ENCODE measurements around the gene SPTLC1.

The SPTLC1 gene

DNA sequence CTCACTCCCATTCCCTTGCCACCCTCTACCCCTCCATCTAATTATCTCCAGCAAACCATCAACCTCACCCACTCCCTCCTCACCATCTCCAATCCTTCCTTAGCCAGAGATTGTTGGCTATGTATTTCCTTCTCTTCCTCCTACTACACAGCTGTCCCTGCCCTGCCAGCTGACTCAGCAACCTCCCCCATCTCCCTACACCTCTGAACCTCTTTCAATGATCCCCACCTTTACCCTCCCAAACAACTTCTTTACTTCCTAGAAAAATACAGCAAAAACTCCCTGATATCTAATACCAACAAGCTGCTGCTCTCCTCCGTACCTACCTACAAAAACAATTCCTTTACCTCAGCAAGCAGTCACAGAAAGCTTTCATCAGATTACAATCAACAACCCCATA is 37.3 kb downstream of the SPTLC1 start:
- no peak for DNase-seq

DNA sequence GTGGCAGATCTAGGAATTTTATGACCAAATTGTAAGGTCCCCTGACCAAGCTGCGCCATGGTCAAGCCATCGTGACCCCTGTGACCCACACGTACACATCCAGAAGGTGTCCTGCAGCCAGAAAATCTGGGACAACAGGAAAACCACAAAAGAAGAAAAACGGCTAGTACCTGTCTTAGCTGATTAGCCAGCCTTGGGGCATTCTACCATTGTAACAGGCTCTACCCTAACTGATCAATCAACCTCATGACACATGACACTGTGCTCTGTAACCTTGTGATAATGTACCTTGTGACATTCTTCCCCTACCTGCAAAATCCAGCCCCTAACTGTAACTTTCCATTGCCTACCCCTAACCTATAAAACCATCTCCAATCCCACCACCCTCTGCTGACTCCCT is 43.6 kb downstream of the SPTLC1 start:
- no peak for DNase-seq

DNA sequence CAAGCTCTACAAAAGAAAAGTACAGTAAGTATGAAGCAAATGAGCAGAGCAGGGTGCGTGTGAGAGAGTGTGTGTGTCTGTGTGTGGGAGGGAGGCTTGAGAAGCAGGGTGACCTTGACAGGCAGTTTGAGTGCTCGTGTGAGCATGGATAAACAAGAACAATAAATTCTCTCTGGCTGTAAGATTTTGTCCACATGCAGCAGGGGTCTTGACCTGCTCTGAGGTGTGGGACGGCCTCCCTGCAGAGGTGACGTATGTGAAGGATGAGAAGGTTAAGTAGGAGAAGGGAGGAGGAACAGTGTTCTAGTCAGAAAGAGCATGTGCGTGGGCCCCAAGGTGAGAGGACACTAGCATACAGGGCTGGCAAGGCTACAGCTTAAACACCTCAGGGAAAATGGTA is 49.0 kb downstream of the SPTLC1 start:
- DNase-seq = no peak

DNA sequence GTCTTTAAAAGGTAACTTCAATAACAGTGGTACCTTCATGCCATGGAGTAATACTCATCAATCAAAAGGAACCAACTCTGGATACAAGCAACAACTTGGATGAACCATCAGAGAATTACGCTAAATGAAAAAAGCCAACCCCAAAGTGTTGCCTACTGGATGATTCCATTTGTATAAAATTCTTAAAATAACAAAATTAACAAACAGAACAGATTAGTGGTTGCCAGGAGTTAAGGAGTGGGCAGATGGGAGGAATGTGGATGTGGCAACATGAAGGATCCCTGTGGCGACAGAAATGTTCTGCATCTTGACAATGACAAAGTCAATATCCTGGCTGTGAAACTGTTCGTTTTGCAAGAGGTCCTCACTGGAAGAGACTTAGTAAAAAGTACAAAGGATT is 50.5 kb downstream of the SPTLC1 start:
- no peak for DNase-seq

DNA sequence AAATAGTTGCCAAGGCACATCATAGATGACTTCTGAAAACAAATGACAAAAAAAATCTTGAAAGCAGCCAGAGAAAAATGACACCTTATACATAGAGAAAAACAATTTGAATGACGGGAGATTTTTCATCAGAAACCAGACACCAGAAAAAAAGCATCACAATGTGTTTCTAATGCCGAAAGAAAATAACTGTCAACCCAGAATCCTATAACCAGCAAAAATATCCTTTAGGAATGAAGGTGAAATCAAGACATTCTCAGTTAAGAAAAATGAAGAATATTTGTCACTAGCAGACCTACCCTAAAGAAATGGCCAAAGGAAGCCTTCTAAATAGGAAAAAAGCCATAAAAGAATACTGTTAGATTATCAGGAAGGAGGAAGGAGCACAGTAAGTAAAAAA is 54.0 kb downstream of the SPTLC1 start:
- DNase-seq = no peak

DNA sequence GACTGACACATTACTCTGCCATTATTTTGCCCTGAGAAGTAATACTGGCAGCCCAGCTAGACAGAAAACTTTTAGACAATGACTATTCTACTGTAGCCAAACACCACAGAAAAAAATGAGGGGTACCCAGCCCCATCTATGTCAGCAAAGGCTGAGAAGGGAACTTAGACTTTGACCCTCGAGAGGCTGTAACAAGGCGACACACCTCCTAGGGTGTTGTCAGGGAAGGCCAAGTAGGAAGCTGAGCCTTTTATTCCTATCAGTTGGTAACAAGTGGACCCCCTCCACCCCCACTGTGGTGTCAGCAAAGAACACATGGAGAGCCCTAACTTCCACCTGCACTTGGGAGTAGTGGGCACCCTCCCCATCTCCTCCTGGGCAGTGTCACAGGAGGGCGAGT is 55.6 kb downstream of the SPTLC1 start:
- DNase-seq = no peak

DNA sequence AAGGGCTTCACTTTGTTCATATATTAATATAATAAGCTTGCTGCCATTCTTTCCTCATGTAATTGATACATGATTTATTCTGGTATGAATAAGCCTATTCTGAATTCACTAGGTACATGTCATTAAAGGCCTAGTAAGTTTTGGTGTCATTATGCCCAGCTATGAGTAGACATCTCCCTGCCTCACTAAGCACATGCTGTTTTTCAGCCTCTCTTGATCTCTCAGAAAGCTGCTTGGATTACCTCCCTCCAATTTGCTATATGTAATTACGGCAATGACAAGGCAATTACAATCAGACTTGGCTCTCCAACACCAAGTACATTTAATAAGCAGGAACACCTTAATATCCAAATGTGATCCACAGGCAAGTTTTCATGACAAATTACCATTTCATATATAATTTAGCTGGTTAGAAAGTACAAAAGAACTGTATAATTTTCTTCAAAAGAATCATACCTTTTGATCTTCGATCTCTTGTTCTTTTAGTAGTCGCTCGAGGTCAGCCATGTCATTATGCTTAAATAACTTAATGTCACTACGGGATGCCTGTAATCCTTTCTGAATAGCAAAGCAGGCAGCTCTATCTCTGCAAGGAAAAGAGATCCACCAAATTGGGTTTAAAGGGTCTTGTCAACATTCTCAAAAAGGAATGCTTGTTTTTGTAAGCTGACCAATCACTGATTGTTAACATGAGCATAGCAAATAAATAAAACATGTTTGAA is 56.3 kb downstream of the SPTLC1 start:
- no peak for DNase-seq

DNA sequence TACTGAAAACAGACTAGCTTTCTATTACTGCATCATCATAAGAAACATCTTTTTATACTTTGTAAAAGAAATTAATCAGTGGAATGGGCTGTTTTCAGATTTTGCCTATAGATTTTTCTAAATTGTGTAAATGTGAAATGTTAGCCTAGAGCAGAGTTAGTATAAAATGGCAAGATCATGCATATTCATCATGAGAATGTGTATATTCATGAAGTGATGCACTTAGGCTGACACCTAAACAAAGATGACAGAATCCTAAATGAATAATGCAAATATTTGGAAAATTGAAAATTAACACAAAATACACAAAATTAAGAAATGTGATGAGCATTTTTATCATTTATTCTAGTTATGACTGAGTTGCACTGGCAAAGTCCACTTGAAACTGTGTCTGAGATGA is 57.2 kb downstream of the SPTLC1 start:
- DNase-seq = no peak

DNA sequence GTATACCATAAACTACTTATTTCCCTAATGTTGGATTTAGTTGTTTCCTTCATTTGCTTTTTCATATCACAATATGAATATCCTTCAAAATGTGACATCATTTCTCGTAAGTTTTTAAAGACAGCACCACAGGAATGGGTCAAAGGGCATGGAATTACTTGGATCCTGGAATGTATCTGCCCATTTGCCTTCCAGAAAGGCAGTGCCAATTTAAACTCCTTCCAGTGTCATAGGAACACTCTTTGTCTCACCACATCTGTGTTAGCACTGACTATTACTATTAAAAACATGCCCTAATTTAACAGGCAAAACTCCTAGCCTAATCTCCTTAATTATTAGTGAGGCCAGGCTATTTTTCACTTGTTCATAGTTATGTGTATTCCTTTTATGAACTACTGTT is 58.0 kb downstream of the SPTLC1 start:
- DNase-seq = no peak

DNA sequence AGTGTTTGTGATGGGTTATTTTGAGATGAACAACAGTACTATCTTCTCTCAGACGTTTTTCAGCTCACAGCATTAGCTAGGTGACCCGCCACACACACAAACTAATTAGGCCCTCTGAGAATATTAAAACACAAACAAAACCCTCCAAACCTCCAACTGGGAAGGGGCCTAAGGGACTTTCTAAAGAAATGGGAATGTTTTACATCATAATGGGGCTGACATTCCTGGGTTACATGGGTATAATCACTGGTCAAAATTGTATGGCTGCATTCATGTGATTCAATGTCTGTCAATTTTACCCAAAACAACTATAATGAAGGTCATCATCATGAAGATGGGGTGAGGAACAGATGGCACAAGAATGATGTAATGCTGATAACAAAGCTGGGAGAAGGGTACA is 59.6 kb downstream of the SPTLC1 start:
- no peak for DNase-seq

DNA sequence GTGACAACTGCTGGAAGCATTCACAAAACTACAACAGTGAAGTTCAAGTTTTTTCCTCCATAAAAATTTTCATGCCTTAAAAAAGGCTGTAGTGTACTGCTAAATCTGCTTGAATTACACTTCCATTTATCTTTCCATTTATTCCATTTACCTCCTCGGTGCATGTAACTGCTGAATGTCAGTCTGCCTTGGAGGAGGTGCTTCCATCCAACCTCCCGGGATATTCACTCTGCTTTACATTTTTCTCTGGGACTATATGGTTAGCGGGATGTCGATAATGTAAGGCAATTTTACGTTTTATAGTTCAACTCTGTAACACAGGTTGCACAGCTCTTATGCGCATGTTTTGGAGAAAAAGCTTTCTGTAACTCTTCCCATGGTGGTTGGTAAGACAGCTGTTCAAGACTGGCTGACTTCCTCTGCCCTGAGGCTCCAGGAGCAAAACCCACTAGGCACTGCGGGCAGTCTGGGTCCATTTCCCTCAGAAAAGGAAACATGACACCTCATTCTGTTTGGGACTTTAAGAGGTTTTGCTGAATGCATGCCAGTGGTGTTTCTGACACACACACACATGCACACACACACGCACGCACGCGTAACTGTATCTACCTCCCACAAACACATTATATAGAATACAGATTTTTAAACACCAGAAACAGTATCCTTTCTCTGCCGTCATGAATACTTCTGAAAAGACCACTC is 66.1 kb downstream of the SPTLC1 start:
- DNase-seq = no peak

DNA sequence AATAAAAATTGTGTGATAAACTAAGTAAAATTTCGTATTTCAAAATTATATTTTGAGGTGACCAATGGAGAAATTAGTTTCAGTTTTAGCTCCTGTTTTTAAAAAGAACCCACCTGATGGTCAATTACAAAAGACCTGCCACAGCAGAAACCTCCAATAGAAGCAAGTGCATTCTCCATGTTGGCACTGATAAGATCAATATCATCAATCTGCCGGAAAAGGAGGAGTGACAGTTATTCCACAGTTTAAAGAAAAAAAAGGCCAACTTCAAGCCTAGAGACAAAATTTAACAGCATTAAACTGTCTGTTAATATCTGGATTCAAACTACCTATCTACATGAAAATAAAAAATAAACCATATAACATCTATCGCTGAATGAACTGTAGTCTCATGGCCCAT is 67.7 kb downstream of the SPTLC1 start:
- no peak for DNase-seq

DNA sequence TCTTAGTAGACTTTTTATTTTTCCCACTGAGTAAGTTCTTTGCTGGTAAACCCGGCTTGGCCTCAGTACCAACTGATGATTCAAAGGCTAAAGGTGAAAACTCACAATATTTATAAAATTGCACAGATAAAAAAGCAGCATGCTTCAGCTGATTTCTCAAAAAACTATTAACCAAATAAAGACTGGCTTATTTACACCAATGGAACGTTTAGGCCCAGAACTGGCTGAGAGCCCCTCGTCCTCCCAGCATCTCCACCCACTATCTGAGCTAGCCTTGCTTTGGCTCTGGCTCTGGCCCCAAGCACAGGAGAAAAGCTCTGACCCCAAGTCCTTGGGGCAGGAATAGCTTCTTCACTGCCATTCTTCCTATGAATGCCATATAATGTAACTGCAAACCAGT is 68.5 kb downstream of the SPTLC1 start:
- no peak for DNase-seq

DNA sequence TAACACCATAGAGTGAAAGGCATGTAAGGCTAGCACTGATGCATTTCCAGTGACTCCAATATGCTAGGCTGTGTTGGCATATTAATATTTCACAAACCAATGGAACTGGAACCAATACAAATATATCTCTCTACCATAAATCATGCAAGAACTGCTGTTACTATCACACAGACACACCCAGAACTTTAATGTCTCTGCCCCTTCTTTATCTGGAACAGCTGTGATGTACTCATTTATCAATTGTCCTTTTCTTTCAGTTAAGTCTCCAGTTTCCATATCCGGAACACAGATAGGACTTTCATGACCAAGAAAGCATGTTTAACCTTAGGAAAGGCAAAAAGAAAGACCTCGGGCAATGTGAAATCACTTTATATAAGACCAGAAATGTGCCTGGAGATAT is 70.3 kb downstream of the SPTLC1 start:
- no peak for DNase-seq

DNA sequence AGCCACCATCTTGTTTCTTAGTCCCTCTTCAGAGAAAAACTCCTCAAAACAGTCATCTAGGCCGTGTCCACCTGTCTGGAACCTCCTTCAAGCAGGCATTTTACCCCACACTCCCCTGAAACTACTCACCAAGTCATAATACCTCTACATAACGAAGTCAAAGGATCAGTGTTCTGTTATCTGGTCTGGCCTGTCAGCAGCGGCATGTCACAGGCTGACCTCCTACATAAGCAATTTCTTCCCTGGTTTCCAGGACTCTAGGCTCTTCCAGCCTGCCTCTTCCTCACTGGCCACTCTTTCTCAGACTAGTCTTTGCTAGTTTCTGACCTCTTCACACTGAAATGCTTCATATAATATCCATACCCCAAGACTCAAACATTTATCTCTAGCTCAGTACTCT is 72.2 kb downstream of the SPTLC1 start:
- no peak for DNase-seq

DNA sequence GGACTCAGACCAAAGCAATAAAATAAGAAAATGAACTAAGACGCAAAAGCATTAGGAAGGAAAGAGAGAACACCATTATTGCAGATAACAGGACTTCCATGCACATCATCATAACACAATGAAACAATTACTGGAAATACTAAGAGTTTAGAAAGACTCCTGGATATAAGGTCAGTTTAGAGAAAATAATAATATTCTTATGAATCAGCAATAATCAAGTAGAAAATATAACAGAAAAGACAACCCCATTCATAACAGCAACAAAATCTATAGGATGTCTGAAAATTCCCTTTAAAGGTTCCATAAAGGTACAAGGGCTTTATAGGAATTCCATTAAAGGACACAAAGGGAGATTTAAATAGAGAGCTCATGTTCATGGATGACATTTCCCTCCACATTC is 73.0 kb downstream of the SPTLC1 start:
- DNase-seq = no peak

DNA sequence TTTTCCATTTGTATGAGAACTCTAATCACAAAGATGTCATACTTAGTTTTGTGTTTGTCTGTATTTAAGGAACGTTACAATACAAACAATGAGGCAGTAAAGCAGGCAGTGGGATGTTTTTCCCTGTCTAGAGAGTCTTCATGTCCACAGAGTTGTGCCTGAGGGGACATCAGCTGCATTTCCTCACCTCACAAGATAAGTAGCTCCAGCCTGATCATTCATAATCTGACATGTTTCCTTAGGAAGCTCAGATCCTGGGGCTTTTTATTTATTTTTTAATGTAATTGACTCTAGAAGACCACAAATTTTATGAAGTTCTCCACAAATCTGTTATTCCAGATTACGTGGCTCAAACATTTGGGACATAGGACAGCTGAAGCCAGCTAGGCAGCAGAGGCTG is 78.5 kb downstream of the SPTLC1 start:
- DNase-seq = no peak

DNA sequence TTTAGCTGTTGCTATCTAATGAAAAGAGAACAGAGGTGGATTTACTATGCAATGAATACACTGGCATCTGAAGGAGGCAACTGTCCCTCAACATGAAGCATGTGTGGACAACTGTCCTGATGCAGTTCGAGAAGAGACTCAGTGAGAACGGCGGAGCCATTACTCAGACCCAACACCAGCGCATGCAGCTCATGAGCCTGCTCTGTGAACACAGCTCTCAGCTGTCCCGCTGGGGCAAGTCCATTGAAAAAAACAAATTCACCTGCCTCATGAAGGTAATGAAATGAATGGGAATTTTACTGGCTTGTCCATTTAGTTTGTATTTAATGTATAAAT is 78.8 kb downstream of the SPTLC1 start:
- no peak for DNase-seq

DNA sequence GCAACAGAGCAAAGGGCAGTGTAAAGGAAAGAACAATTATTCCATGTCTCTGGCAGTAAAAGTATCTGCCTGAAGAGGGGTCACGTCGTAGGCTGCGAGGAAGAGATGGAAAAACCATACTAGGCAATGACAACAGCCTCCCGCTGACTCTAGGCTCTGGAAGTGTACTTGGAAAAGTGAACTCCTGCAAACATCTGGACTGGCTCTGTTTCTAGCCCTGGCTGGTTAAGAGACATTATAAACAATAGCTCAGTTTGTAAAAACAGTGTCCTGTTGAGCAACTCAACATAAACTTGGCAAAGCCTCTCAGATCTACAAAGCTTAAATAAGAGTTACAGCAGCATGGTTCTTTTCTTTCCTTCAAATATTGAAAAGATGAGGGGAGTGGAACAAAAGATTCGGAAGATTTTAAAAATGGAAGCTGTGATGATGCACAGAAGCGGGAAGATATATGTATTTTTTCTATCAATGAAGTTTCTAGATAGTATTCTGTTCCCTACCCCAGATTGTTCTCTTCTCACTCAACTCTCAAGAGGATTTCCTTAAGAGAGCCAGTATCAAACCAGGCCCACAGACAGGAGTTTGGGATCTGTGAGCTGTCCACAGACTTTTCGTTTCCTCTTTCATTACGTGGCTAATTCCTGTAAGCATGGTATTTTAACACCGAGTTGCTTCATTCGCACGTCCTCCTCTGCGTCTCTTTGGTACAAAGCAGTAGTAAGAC is 79.4 kb downstream of the SPTLC1 start:
- no peak for DNase-seq

DNA sequence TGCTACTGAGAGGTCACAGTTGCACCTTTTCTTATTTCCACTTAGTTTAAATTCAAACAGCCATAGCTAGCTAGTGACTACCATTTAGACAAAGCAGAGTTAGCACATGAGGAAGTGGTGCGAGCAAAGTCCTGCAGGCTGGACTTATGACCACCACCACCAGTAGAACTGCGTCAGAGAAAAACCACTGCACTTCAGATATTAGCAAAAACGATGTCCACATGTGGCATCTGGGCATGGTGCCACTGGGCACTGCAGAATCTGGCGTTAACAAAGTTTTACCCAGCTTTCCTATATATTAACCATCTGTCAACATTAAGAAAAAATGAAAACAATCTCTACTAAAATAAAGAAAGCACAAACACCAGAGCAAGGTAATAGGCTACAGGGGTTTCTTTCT is 80.1 kb downstream of the SPTLC1 start:
- no peak for DNase-seq

DNA sequence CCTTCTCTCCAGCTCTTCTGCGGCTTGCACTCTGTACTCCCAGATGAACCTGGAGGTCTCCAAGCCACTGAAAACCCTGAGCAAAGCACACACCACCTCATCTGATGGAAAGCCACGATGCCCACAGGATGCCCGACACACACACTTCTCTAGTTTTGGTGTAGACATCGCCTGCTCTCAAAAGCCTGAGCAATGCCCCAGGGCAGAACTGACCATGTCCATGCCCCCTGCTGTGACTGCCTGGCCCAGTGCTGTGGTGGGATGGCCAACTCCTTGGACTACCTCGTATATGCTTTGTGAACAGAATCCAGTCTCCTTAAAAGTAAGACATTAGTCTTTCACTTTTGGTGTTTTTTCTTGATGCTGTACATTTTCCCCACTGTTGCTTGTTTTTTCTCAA is 81.2 kb downstream of the SPTLC1 start:
- no peak for DNase-seq

DNA sequence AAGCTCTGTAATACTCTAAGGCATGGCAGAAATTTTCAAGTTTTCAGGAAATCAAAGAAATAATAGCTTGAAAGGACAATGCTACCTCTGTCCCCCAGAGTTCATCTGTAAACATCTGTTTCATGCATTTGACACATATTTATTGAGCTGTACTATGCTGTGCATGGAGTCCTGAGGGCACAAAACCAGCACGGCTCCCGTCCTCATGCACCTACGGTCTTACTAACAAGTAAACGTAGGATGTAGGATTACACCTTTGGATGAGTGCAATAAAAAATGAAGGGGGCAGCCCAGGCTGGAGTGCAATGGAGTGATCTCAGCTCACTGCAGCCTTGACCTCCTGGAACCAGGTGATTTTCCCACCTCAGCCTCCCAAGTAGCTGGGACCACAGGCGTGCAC is 81.9 kb downstream of the SPTLC1 start:
- DNase-seq = no peak

DNA sequence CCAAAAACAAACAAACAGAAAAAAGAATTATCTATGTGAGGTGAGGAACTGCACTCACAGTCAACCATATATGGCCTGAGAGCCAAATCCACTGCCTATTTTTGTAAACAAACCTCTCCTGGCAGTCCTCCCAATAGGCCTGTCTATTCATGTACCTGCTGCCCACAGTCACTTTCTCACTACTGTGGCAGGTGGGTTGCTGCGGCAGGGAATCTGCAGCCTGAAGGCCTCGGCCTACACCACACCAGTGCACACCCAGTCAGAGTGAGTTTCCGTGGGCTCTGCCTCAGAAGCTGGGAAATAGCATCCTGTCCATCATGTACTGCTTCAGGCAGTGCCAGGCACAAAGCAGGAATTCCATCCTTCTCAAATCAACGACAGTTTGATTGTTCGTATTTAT is 82.3 kb downstream of the SPTLC1 start:
- no peak for DNase-seq

DNA sequence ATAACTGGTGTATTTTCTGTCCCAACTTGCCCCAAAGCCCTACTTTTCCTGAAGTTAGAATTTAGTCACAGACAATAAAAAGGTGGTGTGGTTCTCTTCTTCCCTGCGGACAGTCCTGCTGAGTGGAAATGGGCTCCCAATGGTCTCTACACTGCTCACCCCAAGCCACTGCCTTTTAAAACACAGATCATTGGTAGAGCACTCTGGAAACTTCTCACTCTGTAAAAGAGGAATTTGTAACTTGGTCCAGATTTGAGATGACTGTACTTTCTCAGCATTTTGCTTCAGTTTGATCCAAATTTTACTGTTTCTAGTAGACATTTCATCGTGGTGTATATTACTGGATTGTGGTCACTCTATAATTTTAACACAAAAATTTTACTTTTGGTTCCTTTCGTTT is 84.8 kb downstream of the SPTLC1 start:
- DNase-seq = no peak

DNA sequence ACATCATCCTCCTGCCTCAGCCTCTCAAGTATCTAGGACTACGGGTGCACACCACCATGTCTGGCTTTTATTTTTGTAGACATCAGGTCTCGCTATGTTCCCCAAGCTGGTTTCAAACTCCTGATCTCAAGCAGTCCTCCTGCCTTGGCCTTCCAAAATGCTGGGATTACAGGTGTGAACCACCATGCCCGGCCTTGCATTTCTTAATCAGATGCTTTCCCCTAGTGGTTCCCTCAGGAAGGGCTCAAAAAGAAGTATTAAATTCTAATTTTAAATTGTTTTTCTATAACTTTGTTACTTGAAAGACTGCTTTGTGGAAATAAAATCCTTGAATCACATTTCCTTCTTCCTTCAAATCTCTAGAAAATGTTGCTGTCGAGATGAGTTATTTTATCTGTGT is 85.7 kb downstream of the SPTLC1 start:
- no peak for DNase-seq

All from activated naive CD4-positive, alpha-beta T cell treated with Interleukin-2 at 50 U/mL for 16 hours (primary cell).